Measurements from ENCODE around the gene ACTN2. TPM values are rescaled to one million over a fixed set of nuclear protein-coding genes. Genes with fewer than 3 reads are reported as not detected.

The ACTN2 gene
- total RNA-seq, 4 donors from 2014 or later = 0.21 to 1.1 (median 0.65) TPM

- H3K9me3 ChIP-seq = no peaks in the 10 kb centered on the region
- TF ChIP-seq CTCF (IDR thresholded peaks at IDR 0.05) (no peak), EP300 (IDR thresholded peaks at IDR 0.05) (no peak), POLR2A (IDR thresholded peaks at IDR 0.05) (no peak)
- H3K27me3 ChIP-seq = no peaks in the 10 kb centered on the region
- DNase-seq (ENCODE audit: low spot score in 2 of 2) = no peak
- H3K36me3 ChIP-seq = no peaks in the 10 kb centered on the region
- H3K27ac ChIP-seq = no peak overlapping the region
- no peaks in the 10 kb centered on the region for H3K4me1 ChIP-seq
- WGBS, 2 donors = 61 to 68% methylated on average over 10 of the region's 10 CpGs
- no peak overlapping the region for H3K4me3 ChIP-seq
Measured at GRCh38 chr1:236724506-236724905, 38.2 kb downstream of the ACTN2 start.

DNA sequence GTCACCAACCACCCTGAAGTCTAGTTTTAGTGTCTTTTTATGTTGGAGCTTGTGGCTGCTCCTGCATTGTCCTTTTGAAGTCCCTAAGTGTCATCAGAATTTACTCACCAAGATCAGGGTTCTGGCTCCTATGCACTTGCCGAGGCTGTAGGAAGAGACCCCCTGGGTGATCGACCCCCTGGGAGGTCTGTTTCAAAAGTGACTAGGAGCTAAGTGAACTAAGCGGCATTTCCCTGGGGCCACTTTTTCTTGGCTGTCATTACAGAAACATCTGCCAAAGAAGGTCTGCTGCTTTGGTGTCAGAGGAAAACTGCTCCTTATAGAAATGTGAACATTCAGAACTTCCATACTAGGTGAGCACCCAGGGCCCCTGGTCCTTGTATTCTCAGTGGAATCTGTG lies 39.4 kb downstream of the ACTN2 start:
- Histone ChIP-seq H3K4me1 (no peaks in the 10 kb centered on the region), H3K27me3 (no peaks in the 10 kb centered on the region)

DNA sequence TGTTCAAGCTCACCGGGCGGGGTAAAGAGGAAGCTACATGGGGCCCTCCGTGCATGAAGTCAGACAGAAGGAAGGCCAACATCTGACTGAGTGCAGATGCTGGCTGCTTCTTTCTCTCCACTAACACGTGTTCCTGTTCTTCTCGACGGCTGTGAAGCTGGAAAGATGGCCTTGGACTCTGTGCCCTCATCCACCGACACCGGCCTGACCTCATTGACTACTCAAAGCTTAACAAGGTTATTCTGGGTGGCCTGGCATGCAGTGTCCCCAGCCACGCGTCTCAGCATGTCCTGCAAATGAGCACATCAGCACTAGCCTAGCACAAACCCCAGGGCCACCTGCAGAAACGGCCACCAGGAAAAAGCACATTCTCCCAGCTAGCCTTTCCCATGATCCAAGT lies 41.2 kb downstream of the ACTN2 start:
- no peaks in the 10 kb centered on the region for H3K4me1 ChIP-seq
- DNase-seq (ENCODE audit: low spot score in 2 of 2) = no peak
- WGBS, 2 donors = 84 to 92% methylated on average over 11 of the region's 11 CpGs
- H3K9me3 ChIP-seq = no peaks in the 10 kb centered on the region
- no peaks in the 10 kb centered on the region for H3K36me3 ChIP-seq
- H3K4me3 ChIP-seq = no peak overlapping the region
- no peak overlapping the region for H3K27ac ChIP-seq
- TF ChIP-seq CTCF (IDR thresholded peaks at IDR 0.05) (no peak), EP300 (IDR thresholded peaks at IDR 0.05) (no peak), POLR2A (IDR thresholded peaks at IDR 0.05) (no peak)
- no peaks in the 10 kb centered on the region for H3K27me3 ChIP-seq

More for the DNA sequence above, 39.4 kb downstream of the ACTN2 start:
- Histone ChIP-seq H3K4me3 (no peak overlapping the region), H3K36me3 (no peaks in the 10 kb centered on the region), H3K9me3 (no peaks in the 10 kb centered on the region), H3K27ac (no peak overlapping the region)
- DNase-seq (ENCODE audit: low spot score in 2 of 2) = no peak
- WGBS, 2 donors = 41 to 51% methylated on average over 3 of the region's 3 CpGs
- TF ChIP-seq EP300 (IDR thresholded peaks at IDR 0.05) (no peak), POLR2A (IDR thresholded peaks at IDR 0.05) (no peak), CTCF (IDR thresholded peaks at IDR 0.05) (no peak)

- TF ChIP-seq CTCF (IDR thresholded peaks at IDR 0.05) (no peak), EP300 (IDR thresholded peaks at IDR 0.05) (no peak), POLR2A (IDR thresholded peaks at IDR 0.05) (no peak)
- H3K4me1 ChIP-seq = no peaks in the 10 kb centered on the region
- WGBS, 2 donors = 88 to 89% methylated on average over 4 of the region's 4 CpGs
- no peaks in the 10 kb centered on the region for H3K36me3 ChIP-seq
- no peak overlapping the region for H3K4me3 ChIP-seq
- no peak for DNase-seq (ENCODE audit: low spot score in 2 of 2)
- H3K27ac ChIP-seq = no peak overlapping the region
- no peaks in the 10 kb centered on the region for H3K27me3 ChIP-seq
- no peaks in the 10 kb centered on the region for H3K9me3 ChIP-seq
Measured at GRCh38 chr1:236728752-236729151, 42.5 kb downstream of the ACTN2 start.

DNA sequence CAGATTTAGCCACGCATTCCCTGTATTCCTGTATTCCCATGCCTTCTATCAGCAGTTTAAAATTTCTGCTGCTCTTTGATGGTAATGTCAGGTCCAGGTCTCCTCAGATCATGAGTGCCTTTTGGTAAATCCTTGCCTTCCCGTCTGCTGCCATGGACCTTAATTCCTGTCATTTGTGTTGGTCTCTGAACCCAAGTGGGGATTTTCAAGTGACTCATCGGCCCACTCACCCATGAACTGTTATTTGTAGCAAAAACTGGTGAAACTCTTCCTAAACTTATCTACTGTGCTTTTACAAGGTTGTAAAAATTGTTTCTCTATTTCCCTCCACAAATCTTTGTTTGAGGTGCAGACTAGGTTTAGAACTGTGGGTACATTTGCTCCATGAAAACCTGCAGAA lies 47.4 kb downstream of the ACTN2 start:
- DNase-seq (ENCODE audit: low spot score in 2 of 2) = no peak
- no peak overlapping the region for H3K4me3 ChIP-seq
- no peaks in the 10 kb centered on the region for H3K9me3 ChIP-seq
- H3K4me1 ChIP-seq = no peaks in the 10 kb centered on the region
- no peaks in the 10 kb centered on the region for H3K36me3 ChIP-seq
- WGBS, 2 donors = 85 to 93% methylated on average over 3 of the region's 3 CpGs
- TF ChIP-seq EP300 (IDR thresholded peaks at IDR 0.05) = no peak
- TF ChIP-seq POLR2A (IDR thresholded peaks at IDR 0.05) = no peak
- TF ChIP-seq CTCF (IDR thresholded peaks at IDR 0.05) = no peak
- no peaks in the 10 kb centered on the region for H3K27me3 ChIP-seq
- H3K27ac ChIP-seq = no peak overlapping the region

Measured in tibial nerve (tissue), 4 donors.